Medulla oblongata (tissue), 1 donor: Measurements from ENCODE around the gene TOM1L2.
"Not testable (repeated sequence)": the region's sequence is repeated elsewhere in the genome, so short reads cannot be mapped to it uniquely, and the experiment has no call there.

ENCODE experiments used
- DNase-seq: peaks from one replicate; pipeline ENCODE4 v3.0.0-alpha.2; 2015; ENCODE audit errors: extremely low spot score

TOM1L2 gene

GRCh38 chr17:17970699-17971430 lies 1.3 kb downstream of the TOM1L2 start:
- no peak for DNase-seq

GRCh38 chr17:17966399-17966798 lies 5.8 kb downstream of the TOM1L2 start:
- no peak for DNase-seq

- DNase-seq: no peak
These were observed 7.0 kb downstream of the TOM1L2 start for GRCh38 chr17:17965152-17965721.

GRCh38 chr17:17964710-17965109 lies 7.5 kb downstream of the TOM1L2 start:
- DNase-seq: no peak

GRCh38 chr17:17963694-17964436 lies 8.3 kb downstream of the TOM1L2 start:
- no peak for DNase-seq

- DNase-seq: peak; percentile 72
These were observed 9.1 kb downstream of the TOM1L2 start for GRCh38 chr17:17963066-17963465.

GRCh38 chr17:17960500-17961030 lies 11.6 kb downstream of the TOM1L2 start:
- no peak for DNase-seq

GRCh38 chr17:17959520-17960361 lies 12.5 kb downstream of the TOM1L2 start:
- DNase-seq: peak; percentile 41

GRCh38 chr17:17958982-17959381 lies 13.2 kb downstream of the TOM1L2 start:
- no peak for DNase-seq

GRCh38 chr17:17957584-17957916 lies 14.7 kb downstream of the TOM1L2 start:
- no peak for DNase-seq

GRCh38 chr17:17955790-17956341 lies 16.3 kb downstream of the TOM1L2 start:
- DNase-seq: not testable (repeated sequence)

- DNase-seq: no peak
These were observed 18.1 kb downstream of the TOM1L2 start for GRCh38 chr17:17954079-17954478.

- DNase-seq: no peak
These were observed 19.5 kb downstream of the TOM1L2 start for GRCh38 chr17:17952691-17953090.

- no peak for DNase-seq
These were observed 20.7 kb downstream of the TOM1L2 start for GRCh38 chr17:17951524-17951923.

- DNase-seq: no peak
These were observed 21.4 kb downstream of the TOM1L2 start for GRCh38 chr17:17950806-17951205.

GRCh38 chr17:17950347-17950746 lies 21.9 kb downstream of the TOM1L2 start:
- DNase-seq: no peak

GRCh38 chr17:17947966-17948365 lies 24.2 kb downstream of the TOM1L2 start:
- DNase-seq: no peak

GRCh38 chr17:17947309-17947708 lies 24.9 kb downstream of the TOM1L2 start:
- no peak for DNase-seq

- no peak for DNase-seq
These were observed 26.1 kb downstream of the TOM1L2 start for GRCh38 chr17:17946093-17946492.

- no peak for DNase-seq
These were observed 27.5 kb downstream of the TOM1L2 start for GRCh38 chr17:17944743-17945142.

GRCh38 chr17:17944242-17944641 lies 28.0 kb downstream of the TOM1L2 start:
- no peak for DNase-seq
